ENCODE measurements around the gene KLB. TPM values are rescaled to one million over a fixed set of nuclear protein-coding genes. Genes with fewer than 3 reads are reported as not detected.

KLB gene
- total RNA-seq, 1 experiment from 2014 or later, result not detected

DNA sequence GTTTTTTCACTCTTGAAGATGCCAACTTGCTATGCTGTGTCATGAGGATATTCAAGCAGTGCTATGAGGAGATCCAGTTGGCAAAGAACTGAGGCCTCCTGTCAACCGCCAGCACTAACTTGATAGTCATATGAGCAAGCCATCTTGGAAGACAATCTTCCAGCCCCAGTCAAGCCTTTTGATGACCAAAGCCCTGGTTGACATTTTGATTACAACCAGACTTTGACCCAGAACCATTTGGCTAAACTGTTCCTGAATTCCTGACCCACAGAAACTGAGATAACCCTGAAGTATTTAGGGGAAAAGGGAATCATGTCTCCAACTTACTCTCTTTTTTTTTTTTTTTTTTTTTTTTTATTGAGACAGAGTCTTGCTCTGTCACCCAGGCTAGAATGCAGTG is 87.6 kb downstream of the KLB start:
- Histone ChIP-seq H3K9me2 (ENCODE audit: insufficient read depth) (no peaks in the 10 kb centered on the region), H3F3A (ENCODE audit: insufficient read depth, low read depth) (peaks cover 40% of the 10 kb centered on the region), H3K27ac (no peak overlapping the region), H3K4me2 (no peak overlapping the region), H3K4me1 (replicated peaks; ENCODE audit: insufficient read depth) (peaks cover 31% of the 10 kb centered on the region), H3K36me3 (ENCODE audit: low read depth) (peaks cover 12% of the 10 kb centered on the region; the same call in 1 of the 2 replicates), H3K4me3 (no peak overlapping the region), H3K27me3 (ENCODE audit: insufficient read depth, low read depth) (no peaks in the 10 kb centered on the region), H2AFZ (no peak overlapping the region), H3K9me3 (ENCODE audit: insufficient read depth, low read depth) (no peaks in the 10 kb centered on the region; the same call in 1 of the 2 replicates), H4K20me1 (ENCODE audit: insufficient read depth) (no peaks in the 10 kb centered on the region), H3K79me2 (ENCODE audit: low read depth) (no peaks in the 10 kb centered on the region)
- no peak for TF ChIP-seq EZH2 (IDR thresholded peaks at IDR 0.05; ENCODE audit: low read depth)
- TF ChIP-seq, protein P1, sequence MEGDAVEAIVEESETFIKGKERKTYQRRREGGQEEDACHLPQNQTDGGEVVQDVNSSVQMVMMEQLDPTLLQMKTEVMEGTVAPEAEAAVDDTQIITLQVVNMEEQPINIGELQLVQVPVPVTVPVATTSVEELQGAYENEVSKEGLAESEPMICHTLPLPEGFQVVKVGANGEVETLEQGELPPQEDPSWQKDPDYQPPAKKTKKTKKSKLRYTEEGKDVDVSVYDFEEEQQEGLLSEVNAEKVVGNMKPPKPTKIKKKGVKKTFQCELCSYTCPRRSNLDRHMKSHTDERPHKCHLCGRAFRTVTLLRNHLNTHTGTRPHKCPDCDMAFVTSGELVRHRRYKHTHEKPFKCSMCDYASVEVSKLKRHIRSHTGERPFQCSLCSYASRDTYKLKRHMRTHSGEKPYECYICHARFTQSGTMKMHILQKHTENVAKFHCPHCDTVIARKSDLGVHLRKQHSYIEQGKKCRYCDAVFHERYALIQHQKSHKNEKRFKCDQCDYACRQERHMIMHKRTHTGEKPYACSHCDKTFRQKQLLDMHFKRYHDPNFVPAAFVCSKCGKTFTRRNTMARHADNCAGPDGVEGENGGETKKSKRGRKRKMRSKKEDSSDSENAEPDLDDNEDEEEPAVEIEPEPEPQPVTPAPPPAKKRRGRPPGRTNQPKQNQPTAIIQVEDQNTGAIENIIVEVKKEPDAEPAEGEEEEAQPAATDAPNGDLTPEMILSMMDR (conservative IDR thresholded peaks at IDR 0.05), result no peak
- no TSS peak for BruUV-seq (replicated peaks)
- ChIA-PET CTCF (interaction anchor here (0.6 kb wide), 2 partner anchors 26 to 310 kb away, joined by 3 read pairs; no protein-coding TSS in a partner anchor), POLR2A (ENCODE audit: unreplicated experiment) (no interaction called here)
- intact Hi-C loops (cut with micrococcal nuclease; ENCODE audit: unreplicated experiment), result no loop called here
- DNase-seq, result no peak

DNA sequence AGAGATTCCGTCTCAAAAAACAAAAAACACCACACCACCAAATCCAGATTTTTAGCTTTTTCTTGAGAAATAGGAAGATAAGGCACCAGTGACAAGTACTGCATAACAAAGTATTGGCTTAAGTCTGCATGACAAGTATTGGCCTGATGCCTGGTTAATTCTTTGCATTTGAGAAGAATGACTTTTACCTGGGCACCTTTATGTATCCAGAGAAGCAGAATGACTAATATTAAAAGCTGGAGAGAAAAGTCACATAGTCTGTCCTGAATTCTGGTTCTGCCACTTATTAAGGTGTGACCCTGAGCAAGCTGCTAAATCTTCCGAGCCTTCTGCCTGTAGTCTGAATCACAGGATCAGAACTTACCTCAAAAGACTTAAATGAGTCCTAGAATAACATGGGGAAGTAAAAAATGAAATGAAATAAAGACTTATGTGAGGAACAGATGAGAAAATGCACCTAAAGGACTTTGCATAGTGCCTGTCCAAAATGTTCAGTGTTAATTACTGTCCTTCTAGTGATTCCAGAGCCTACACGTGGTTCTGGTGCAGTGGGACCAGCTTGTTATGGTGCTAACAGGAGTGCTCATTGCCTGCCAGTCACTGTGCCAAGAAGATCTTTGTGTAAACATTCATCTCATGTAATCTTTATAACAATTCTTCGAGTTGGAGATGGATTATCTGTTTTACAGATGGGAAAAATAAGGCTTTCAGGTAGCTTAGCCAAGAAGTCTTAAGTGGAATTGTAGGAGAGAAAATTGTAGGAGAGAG is 88.9 kb downstream of the KLB start:
- Histone ChIP-seq H3K36me3 (ENCODE audit: low read depth) (peaks cover 23% of the 10 kb centered on the region; the same call in 1 of the 2 replicates), H3K27me3 (ENCODE audit: insufficient read depth, low read depth) (no peaks in the 10 kb centered on the region), H3K27ac (peak overlapping the region; percentile 87), H3K79me2 (ENCODE audit: low read depth) (no peaks in the 10 kb centered on the region), H3F3A (ENCODE audit: insufficient read depth, low read depth) (peaks cover 52% of the 10 kb centered on the region), H3K9me2 (ENCODE audit: insufficient read depth) (no peaks in the 10 kb centered on the region), H4K20me1 (ENCODE audit: insufficient read depth) (no peaks in the 10 kb centered on the region), H3K4me3 (no peak overlapping the region), H3K4me2 (peak overlapping the region; percentile 50), H2AFZ (peak overlapping the region; percentile 44; the same call in 1 of the 2 replicates), H3K4me1 (replicated peaks; ENCODE audit: insufficient read depth) (peaks cover 31% of the 10 kb centered on the region), H3K9me3 (ENCODE audit: insufficient read depth, low read depth) (no peaks in the 10 kb centered on the region; the same call in 1 of the 2 replicates)
- no peak for TF ChIP-seq EZH2 (IDR thresholded peaks at IDR 0.05; ENCODE audit: low read depth)
- TF ChIP-seq, protein P1 (conservative IDR thresholded peaks at IDR 0.05), result no peak
- ChIA-PET POLR2A (ENCODE audit: unreplicated experiment) (interaction anchor here (1.0 kb wide), 1 partner anchor 32 kb away, joined by 5 read pairs; the partner anchor contains the start of gene UGDH), CTCF (interaction anchor here (0.5 to 1.2 kb wide), 3 partner anchors 26 to 1306 kb away, joined by 4 to 8 read pairs (median 6); no protein-coding TSS in a partner anchor)
- intact Hi-C loops (cut with micrococcal nuclease; ENCODE audit: unreplicated experiment), result no loop called here
- no TSS peak for BruUV-seq (replicated peaks)
- DNase-seq, result peak; percentile 24 to 95

DNA sequence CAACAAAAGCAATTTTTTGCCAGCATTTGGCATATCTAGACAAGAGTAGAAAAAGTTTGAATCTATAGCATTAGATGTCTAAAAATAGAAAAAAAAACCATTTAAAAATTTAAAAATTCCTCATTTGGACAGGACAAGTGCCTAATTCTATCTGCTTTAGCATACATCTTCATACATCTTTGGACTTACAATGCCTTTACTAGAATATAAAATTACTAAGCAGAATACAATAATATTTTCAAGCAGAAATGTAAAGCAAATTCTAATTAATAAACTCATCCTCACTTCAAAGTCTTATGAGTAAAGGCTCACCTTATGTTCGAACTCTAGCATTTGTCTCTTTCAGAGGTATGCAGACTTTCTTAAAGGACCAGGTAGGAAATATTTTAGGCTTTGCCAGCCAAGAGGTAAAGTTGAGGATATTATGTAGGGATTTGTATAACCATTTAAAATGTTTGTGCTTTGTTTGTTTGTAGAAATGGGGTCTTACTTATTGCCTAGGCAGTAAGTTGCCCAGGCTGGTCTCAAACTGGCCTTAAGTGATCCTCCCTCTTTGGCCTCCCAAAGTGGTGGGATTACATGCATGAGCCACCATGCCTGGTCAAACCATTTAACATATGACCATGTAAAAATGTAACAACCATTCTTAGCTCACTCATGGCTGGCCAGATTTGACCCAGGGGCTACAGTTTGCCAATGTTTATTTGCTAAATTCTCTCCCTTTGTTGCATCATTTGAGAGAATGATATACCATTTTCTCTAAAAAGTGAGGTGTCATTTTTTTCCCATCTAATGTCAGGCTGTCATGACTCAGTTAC is 91.4 kb downstream of the KLB start:
- no peak for TF ChIP-seq EZH2 (IDR thresholded peaks at IDR 0.05; ENCODE audit: low read depth)
- TF ChIP-seq, protein P1 (conservative IDR thresholded peaks at IDR 0.05), result no peak
- intact Hi-C loops (cut with micrococcal nuclease; ENCODE audit: unreplicated experiment), result no loop called here

More for the DNA sequence above, 91.4 kb downstream of the KLB start:
- H3K79me2 ChIP-seq (ENCODE audit: low read depth), result no peaks in the 10 kb centered on the region
- no peak for DNase-seq
- no peaks in the 10 kb centered on the region; the same call in 1 of the 2 replicates for H3K9me3 ChIP-seq (ENCODE audit: insufficient read depth, low read depth)
- H3K36me3 ChIP-seq (ENCODE audit: low read depth), result peaks cover 41% of the 10 kb centered on the region; the same call in 1 of the 2 replicates
- no TSS peak for BruUV-seq (replicated peaks)
- peaks cover 31% of the 10 kb centered on the region for H3K4me1 ChIP-seq (replicated peaks; ENCODE audit: insufficient read depth)
- ChIA-PET POLR2A (ENCODE audit: unreplicated experiment) (no interaction called here), CTCF (no interaction called here)
- H3K9me2 ChIP-seq (ENCODE audit: insufficient read depth), result no peaks in the 10 kb centered on the region
- no peak overlapping the region for H3K4me3 ChIP-seq
- no peak overlapping the region for H3K4me2 ChIP-seq
- peak overlapping the region; percentile 87 for H3K27ac ChIP-seq
- H2AFZ ChIP-seq, result no peak overlapping the region
- peaks cover 71% of the 10 kb centered on the region for H3F3A ChIP-seq (ENCODE audit: insufficient read depth, low read depth)
- no peaks in the 10 kb centered on the region for H4K20me1 ChIP-seq (ENCODE audit: insufficient read depth)
- H3K27me3 ChIP-seq (ENCODE audit: insufficient read depth, low read depth), result no peaks in the 10 kb centered on the region

Data from PC-9 (cell line).